ENCODE data around the gene RRP12. TPM values are rescaled to one million over a fixed set of nuclear protein-coding genes. Genes with fewer than 3 reads are reported as not detected.

The RRP12 gene
- total RNA-seq, 5 donors from 2014 or later (not counting 1 experiment from before 2014, with no cell fraction given), result 25.9 to 91.4 (median 33.5) TPM

GRCh38 chr10:97366572-97366971 lies 34.6 kb downstream of the RRP12 start:
- Histone ChIP-seq H3K4me3 (ENCODE audit: control insufficient read depth in 1 of 2, extremely low read depth in 1 of 2, low read length in 1 of 2) (no peak overlapping the region), H3K9me3 (no peaks in the 10 kb centered on the region), H3K27ac (ENCODE audit: low read length) (no peak overlapping the region), H3K36me3 (ENCODE audit: control insufficient read depth in 2 of 2, extremely low read depth in 1 of 2, insufficient read depth in 1 of 2, low read length in 1 of 2) (peaks cover 26 to 32% of the 10 kb centered on the region in 2 donors), H3K4me1 (ENCODE audit: control insufficient read depth in 1 of 2, extremely low read depth in 1 of 2, insufficient read depth in 2 of 2, low read length in 2 of 2) (no peaks in the 10 kb centered on the region), H3K27me3 (replicated peaks in 1 of 2; ENCODE audit: control insufficient read depth in 2 of 2, extremely low read depth in 1 of 2, insufficient read depth in 2 of 2, low read length in 1 of 2) (no peaks in the 10 kb centered on the region)
- ATAC-seq (replicated peaks in 1 of 4), result no peak
- 87% methylated on average over 10 of the region's 11 CpGs for WGBS (ENCODE audit: insufficient coverage)
- ChIA-PET POLR2A (no interaction called here), CTCF (no interaction called here)
- H3K27me3 Mint-ChIP-seq, result no peaks in the 10 kb centered on the region
- no peaks in the 10 kb centered on the region for H3K9me3 Mint-ChIP-seq
- H3K4me1 Mint-ChIP-seq, result peaks cover 0 to 9% (median 2%) of the 10 kb centered on the region in 3 donors
- H3K27ac Mint-ChIP-seq, result no peak overlapping the region
- H3K36me3 Mint-ChIP-seq, result peaks cover 64% of the 10 kb centered on the region
- no peak for DNase-seq
- H3K4me3 Mint-ChIP-seq, result no peak overlapping the region

GRCh38 chr10:97365761-97366351 lies 35.3 kb downstream of the RRP12 start:
- Histone ChIP-seq H3K4me3 (ENCODE audit: control insufficient read depth in 1 of 2, extremely low read depth in 1 of 2, low read length in 1 of 2) (no peak overlapping the region), H3K4me1 (ENCODE audit: control insufficient read depth in 1 of 2, extremely low read depth in 1 of 2, insufficient read depth in 2 of 2, low read length in 2 of 2) (no peaks in the 10 kb centered on the region), H3K9me3 (no peaks in the 10 kb centered on the region), H3K27me3 (replicated peaks in 1 of 2; ENCODE audit: control insufficient read depth in 2 of 2, extremely low read depth in 1 of 2, insufficient read depth in 2 of 2, low read length in 1 of 2) (no peaks in the 10 kb centered on the region), H3K36me3 (ENCODE audit: control insufficient read depth in 2 of 2, extremely low read depth in 1 of 2, insufficient read depth in 1 of 2, low read length in 1 of 2) (peaks cover 26 to 28% of the 10 kb centered on the region in 2 donors), H3K27ac (ENCODE audit: low read length) (no peak overlapping the region)
- POLR2A ChIA-PET, result interaction anchor here in 1 of 2 donors (0.6 kb wide), 1 partner anchor 49 kb away, joined by 5 read pairs; no protein-coding TSS in a partner anchor
- Mint-ChIP-seq H3K9me3 (no peaks in the 10 kb centered on the region), H3K4me1 (peaks cover 0 to 9% (median 2%) of the 10 kb centered on the region in 3 donors), H3K36me3 (peaks cover 59% of the 10 kb centered on the region), H3K27ac (no peak overlapping the region), H3K27me3 (no peaks in the 10 kb centered on the region), H3K4me3 (no peak overlapping the region)
- CTCF ChIA-PET, result no interaction called here
- DNase-seq (no peak), ATAC-seq (replicated peaks in 1 of 4) (no peak)
- WGBS (ENCODE audit: insufficient coverage), result 77% methylated on average over 9 of the region's 19 CpGs

- 97% methylated on average over 4 of the region's 4 CpGs for WGBS (ENCODE audit: insufficient coverage)
- Mint-ChIP-seq H3K9me3 (no peaks in the 10 kb centered on the region), H3K27ac (no peak overlapping the region), H3K4me3 (no peak overlapping the region), H3K4me1 (peaks cover 0 to 9% (median 2%) of the 10 kb centered on the region in 3 donors), H3K36me3 (peaks cover 53% of the 10 kb centered on the region), H3K27me3 (no peaks in the 10 kb centered on the region)
- no peak for DNase-seq
- Histone ChIP-seq H3K4me3 (ENCODE audit: control insufficient read depth in 1 of 2, extremely low read depth in 1 of 2, low read length in 1 of 2) (no peak overlapping the region), H3K36me3 (ENCODE audit: control insufficient read depth in 2 of 2, extremely low read depth in 1 of 2, insufficient read depth in 1 of 2, low read length in 1 of 2) (peaks cover 7 to 18% of the 10 kb centered on the region in 2 donors), H3K27me3 (replicated peaks in 1 of 2; ENCODE audit: control insufficient read depth in 2 of 2, extremely low read depth in 1 of 2, insufficient read depth in 2 of 2, low read length in 1 of 2) (no peaks in the 10 kb centered on the region), H3K27ac (ENCODE audit: low read length) (no peak overlapping the region), H3K9me3 (no peaks in the 10 kb centered on the region), H3K4me1 (ENCODE audit: control insufficient read depth in 1 of 2, extremely low read depth in 1 of 2, insufficient read depth in 2 of 2, low read length in 2 of 2) (no peaks in the 10 kb centered on the region)
- ChIA-PET CTCF (no interaction called here), POLR2A (interaction anchor here in 1 of 2 donors (0.6 kb wide), 1 partner anchor 11 kb away, joined by 8 read pairs; no protein-coding TSS in a partner anchor)
- ATAC-seq (replicated peaks in 1 of 4), result no peak
These were observed 38.1 kb downstream of the RRP12 start for GRCh38 chr10:97363071-97363470.

GRCh38 chr10:97362310-97363033 lies 38.7 kb downstream of the RRP12 start:
- Histone ChIP-seq H3K9me3 (no peaks in the 10 kb centered on the region), H3K36me3 (ENCODE audit: control insufficient read depth in 2 of 2, extremely low read depth in 1 of 2, insufficient read depth in 1 of 2, low read length in 1 of 2) (peaks cover 7 to 18% of the 10 kb centered on the region in 2 donors), H3K4me3 (ENCODE audit: control insufficient read depth in 1 of 2, extremely low read depth in 1 of 2, low read length in 1 of 2) (no peak overlapping the region), H3K27me3 (replicated peaks in 1 of 2; ENCODE audit: control insufficient read depth in 2 of 2, extremely low read depth in 1 of 2, insufficient read depth in 2 of 2, low read length in 1 of 2) (no peaks in the 10 kb centered on the region), H3K4me1 (ENCODE audit: control insufficient read depth in 1 of 2, extremely low read depth in 1 of 2, insufficient read depth in 2 of 2, low read length in 2 of 2) (no peaks in the 10 kb centered on the region), H3K27ac (ENCODE audit: low read length) (no peak overlapping the region)
- H3K27ac Mint-ChIP-seq, result no peak overlapping the region
- no peaks in the 10 kb centered on the region for H3K9me3 Mint-ChIP-seq
- H3K4me1 Mint-ChIP-seq, result peaks cover 0 to 9% (median 2%) of the 10 kb centered on the region in 3 donors
- H3K36me3 Mint-ChIP-seq, result peaks cover 53% of the 10 kb centered on the region
- DNase-seq (no peak), ATAC-seq (replicated peaks in 1 of 4) (no peak)
- POLR2A ChIA-PET, result interaction anchor here in 1 of 2 donors (0.6 kb wide), 1 partner anchor 12 kb away, joined by 8 read pairs; no protein-coding TSS in a partner anchor
- no peak overlapping the region for H3K4me3 Mint-ChIP-seq
- H3K27me3 Mint-ChIP-seq, result no peaks in the 10 kb centered on the region
- 91% methylated on average over 9 of the region's 11 CpGs for WGBS (ENCODE audit: insufficient coverage)
- CTCF ChIA-PET, result no interaction called here

- Mint-ChIP-seq H3K4me3 (no peak overlapping the region), H3K27ac (no peak overlapping the region), H3K9me3 (no peaks in the 10 kb centered on the region), H3K27me3 (no peaks in the 10 kb centered on the region), H3K36me3 (peaks cover 47% of the 10 kb centered on the region), H3K4me1 (peaks cover 0 to 9% (median 2%) of the 10 kb centered on the region in 3 donors)
- CTCF ChIA-PET, result interaction anchor here in 1 of 2 donors (0.9 kb wide), 1 partner anchor 151 kb away, joined by 3 read pairs; no protein-coding TSS in a partner anchor
- POLR2A ChIA-PET, result no interaction called here
- Histone ChIP-seq H3K4me3 (ENCODE audit: control insufficient read depth in 1 of 2, extremely low read depth in 1 of 2, low read length in 1 of 2) (no peak overlapping the region), H3K27ac (ENCODE audit: low read length) (no peak overlapping the region), H3K9me3 (no peaks in the 10 kb centered on the region), H3K4me1 (ENCODE audit: control insufficient read depth in 1 of 2, extremely low read depth in 1 of 2, insufficient read depth in 2 of 2, low read length in 2 of 2) (peaks cover 0 to 5% of the 10 kb centered on the region in 2 experiments), H3K27me3 (replicated peaks in 1 of 2; ENCODE audit: control insufficient read depth in 2 of 2, extremely low read depth in 1 of 2, insufficient read depth in 2 of 2, low read length in 1 of 2) (no peaks in the 10 kb centered on the region), H3K36me3 (ENCODE audit: control insufficient read depth in 2 of 2, extremely low read depth in 1 of 2, insufficient read depth in 1 of 2, low read length in 1 of 2) (peaks cover 7 to 18% of the 10 kb centered on the region in 2 donors)
- no peak for DNase-seq
- WGBS (ENCODE audit: insufficient coverage), result 100% methylated on average over 6 of the region's 11 CpGs
- ATAC-seq (replicated peaks in 1 of 4), result no peak
These were observed 39.6 kb downstream of the RRP12 start for GRCh38 chr10:97361537-97361901.

- H3K27ac ChIP-seq (ENCODE audit: low read length), result no peak overlapping the region
- H3K9me3 ChIP-seq, result no peaks in the 10 kb centered on the region
- peaks cover 0 to 11% of the 10 kb centered on the region in 2 experiments for H3K4me1 ChIP-seq (ENCODE audit: control insufficient read depth in 1 of 2, extremely low read depth in 1 of 2, insufficient read depth in 2 of 2, low read length in 2 of 2)
- H3K4me1 Mint-ChIP-seq, result peaks cover 0 to 9% (median 4%) of the 10 kb centered on the region in 3 donors
- H3K27me3 ChIP-seq (replicated peaks in 1 of 2; ENCODE audit: control insufficient read depth in 2 of 2, extremely low read depth in 1 of 2, insufficient read depth in 2 of 2, low read length in 1 of 2), result no peaks in the 10 kb centered on the region
- H3K36me3 ChIP-seq (ENCODE audit: control insufficient read depth in 2 of 2, extremely low read depth in 1 of 2, insufficient read depth in 1 of 2, low read length in 1 of 2), result peaks cover 7 to 19% of the 10 kb centered on the region in 2 donors
- ATAC-seq (replicated peaks in 1 of 4) (no peak), DNase-seq (no peak)
- H3K9me3 Mint-ChIP-seq, result no peaks in the 10 kb centered on the region
- no peak overlapping the region for H3K27ac Mint-ChIP-seq
- no peaks in the 10 kb centered on the region for H3K27me3 Mint-ChIP-seq
- H3K4me3 ChIP-seq (ENCODE audit: control insufficient read depth in 1 of 2, extremely low read depth in 1 of 2, low read length in 1 of 2), result no peak overlapping the region
- CTCF ChIA-PET, result interaction anchor here in 1 of 2 donors (0.9 kb wide), 1 partner anchor 151 kb away, joined by 3 read pairs; no protein-coding TSS in a partner anchor
- POLR2A ChIA-PET, result no interaction called here
- WGBS (ENCODE audit: insufficient coverage), result 94% methylated on average over 11 of the region's 11 CpGs
- H3K36me3 Mint-ChIP-seq, result peaks cover 47% of the 10 kb centered on the region
- H3K4me3 Mint-ChIP-seq, result no peak overlapping the region
These were observed 40.2 kb downstream of the RRP12 start for GRCh38 chr10:97360705-97361536.

Data from T-cell (primary cell).